GM18909 (cell line): ENCODE results near the gene FAM83C.

Source experiments
- ATAC-seq: cut with Tn5 transposase; IDR thresholded peaks from one replicate; pipeline ENCODE4 v1.9.1; 2021; ENCODE audit warnings: mild to moderate bottlenecking; ENCODE audit not compliant: unreplicated experiment, poor library complexity

The FAM83C gene

GRCh38 chr20:35240811-35241293 lies 51.4 kb downstream of the FAM83C start:
- no peak for ATAC-seq

GRCh38 chr20:35240083-35240810 lies 52.0 kb downstream of the FAM83C start:
- ATAC-seq: no peak

- ATAC-seq: no peak
Observed at GRCh38 chr20:35238735-35239134, 53.5 kb downstream of the FAM83C start.

- no peak for ATAC-seq
Observed at GRCh38 chr20:35238170-35238569, 54.1 kb downstream of the FAM83C start.

- no peak for ATAC-seq
Observed at GRCh38 chr20:35237486-35237885, 54.7 kb downstream of the FAM83C start.

GRCh38 chr20:35235881-35236280 lies 56.3 kb downstream of the FAM83C start:
- ATAC-seq: no peak
